RWPE1 (cell line): ENCODE results near the gene ATP5PF.
"Not testable (repeated sequence)": the region's sequence is repeated elsewhere in the genome, so short reads cannot be mapped to it uniquely, and the experiment has no call there.

Source experiments
- CTCF ChIA-PET: fragments of 350-600 bp; sonication (Branson Sonifier 250); formaldehyde crosslinking; extraction: SDS; loops from one replicate; lab custom pipeline; 2021; lab: Yijun Ruan, JAX
- POLR2A ChIA-PET: fragments of 400-600 bp; formaldehyde crosslinking; extraction: SDS; loops from one replicate; lab custom pipeline; 2020; ENCODE audit warnings: antibody characterized with exemption; ENCODE audit not compliant: low non-redundant PET; lab: Yijun Ruan, JAX
- DNase-seq: peaks from one replicate; pipeline ENCODE4 v3.0.0; 2012; ENCODE audit warnings: low spot score
- H3K27ac ChIP-seq: fragments of 450-650 bp; 2 replicates; pipeline ENCODE4 v1.5.1; 2017
- TF ChIP-seq, protein P1 (sequence below): fragments of 450-650 bp; conservative IDR thresholded peaks from 2 replicates; pipeline ENCODE4 v1.5.1; 2017; ENCODE audit warnings: low read depth, mild to moderate bottlenecking

ATP5PF gene

DNA sequence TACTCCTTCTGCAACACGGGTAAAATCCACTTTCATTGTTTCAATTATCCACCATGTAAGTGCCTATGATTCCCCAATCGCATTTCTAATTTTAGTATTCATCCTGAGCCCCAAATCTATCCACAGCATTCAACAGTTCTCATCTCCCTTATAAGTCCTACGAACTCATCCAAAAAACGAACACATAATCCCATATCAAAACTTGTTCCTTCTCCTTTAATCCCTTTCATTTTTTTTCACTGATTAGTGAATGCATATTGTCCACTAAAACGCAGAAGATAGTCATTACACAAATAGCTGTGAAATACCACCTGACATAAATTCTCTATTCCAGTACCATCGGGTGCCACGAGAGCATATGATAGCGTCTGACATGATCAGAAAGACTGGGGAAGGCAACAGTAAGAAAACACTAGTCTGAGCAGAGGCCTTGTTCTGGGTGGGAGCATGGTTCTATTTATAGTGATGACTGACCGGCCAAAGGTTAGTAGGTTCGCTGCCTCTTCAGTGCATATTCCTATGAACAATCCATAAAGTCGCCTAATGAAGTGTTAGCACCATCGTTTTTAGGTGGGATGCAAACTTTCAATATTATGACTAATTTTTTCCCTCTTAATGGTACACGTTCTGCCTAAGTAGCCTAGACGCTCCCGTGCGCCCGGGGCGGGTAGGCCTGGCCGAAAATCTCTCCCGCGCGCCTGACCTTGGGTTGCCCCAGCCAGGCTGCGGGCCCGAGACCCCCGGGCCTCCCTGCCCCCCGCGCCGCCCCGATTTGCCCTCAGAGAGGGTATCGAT, 648 bp downstream of the ATP5PF start:
- ChIA-PET CTCF (interaction anchor here (0.7 kb wide), 1 partner anchor 25 kb away, joined by 4 read pairs; no protein-coding TSS in a partner anchor), POLR2A (interaction anchor here (0.6 kb wide), 1 partner anchor 24 kb away, joined by 3 read pairs; no protein-coding TSS in a partner anchor)
- DNase-seq, result no peak
- H3K27ac ChIP-seq, result peak overlapping the region; percentile 98
- TF ChIP-seq, protein P1, sequence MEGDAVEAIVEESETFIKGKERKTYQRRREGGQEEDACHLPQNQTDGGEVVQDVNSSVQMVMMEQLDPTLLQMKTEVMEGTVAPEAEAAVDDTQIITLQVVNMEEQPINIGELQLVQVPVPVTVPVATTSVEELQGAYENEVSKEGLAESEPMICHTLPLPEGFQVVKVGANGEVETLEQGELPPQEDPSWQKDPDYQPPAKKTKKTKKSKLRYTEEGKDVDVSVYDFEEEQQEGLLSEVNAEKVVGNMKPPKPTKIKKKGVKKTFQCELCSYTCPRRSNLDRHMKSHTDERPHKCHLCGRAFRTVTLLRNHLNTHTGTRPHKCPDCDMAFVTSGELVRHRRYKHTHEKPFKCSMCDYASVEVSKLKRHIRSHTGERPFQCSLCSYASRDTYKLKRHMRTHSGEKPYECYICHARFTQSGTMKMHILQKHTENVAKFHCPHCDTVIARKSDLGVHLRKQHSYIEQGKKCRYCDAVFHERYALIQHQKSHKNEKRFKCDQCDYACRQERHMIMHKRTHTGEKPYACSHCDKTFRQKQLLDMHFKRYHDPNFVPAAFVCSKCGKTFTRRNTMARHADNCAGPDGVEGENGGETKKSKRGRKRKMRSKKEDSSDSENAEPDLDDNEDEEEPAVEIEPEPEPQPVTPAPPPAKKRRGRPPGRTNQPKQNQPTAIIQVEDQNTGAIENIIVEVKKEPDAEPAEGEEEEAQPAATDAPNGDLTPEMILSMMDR, result no peak

DNA sequence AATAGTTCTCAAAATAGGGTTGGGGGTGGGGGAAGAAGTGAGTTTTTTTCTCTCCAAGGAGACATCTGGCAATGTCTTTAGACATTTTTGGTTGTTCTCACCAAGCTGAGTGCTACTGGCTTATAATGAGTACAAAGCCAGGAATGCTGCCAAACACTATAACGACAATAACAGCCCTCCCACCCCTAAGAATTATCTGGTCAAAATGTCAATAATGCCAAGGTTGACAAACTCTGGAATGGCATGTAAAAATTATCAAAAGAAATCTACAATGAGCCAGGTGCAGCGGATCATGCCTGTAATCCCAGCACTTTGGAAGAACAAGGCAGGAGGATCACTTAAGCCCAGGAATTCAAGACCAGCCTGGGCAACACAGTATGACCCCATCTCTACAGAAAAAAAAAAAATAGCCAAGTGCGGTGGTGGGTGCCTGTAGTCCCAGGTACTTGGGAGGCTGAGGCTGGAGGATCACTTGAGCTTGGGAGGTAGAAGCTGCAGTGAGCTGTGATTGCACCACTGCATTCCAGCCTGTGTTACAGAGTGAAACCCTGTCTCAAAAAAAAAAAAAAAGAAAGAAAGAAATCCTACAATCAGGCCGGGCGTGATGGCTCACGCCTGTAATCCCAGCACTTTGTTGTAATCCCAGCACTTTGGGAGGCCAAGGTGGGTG, 2.5 kb downstream of the ATP5PF start:
- ChIA-PET CTCF (no interaction called here), POLR2A (no interaction called here)
- H3K27ac ChIP-seq, result no peak overlapping the region
- TF ChIP-seq, protein P1, result no peak
- no peak for DNase-seq

DNA sequence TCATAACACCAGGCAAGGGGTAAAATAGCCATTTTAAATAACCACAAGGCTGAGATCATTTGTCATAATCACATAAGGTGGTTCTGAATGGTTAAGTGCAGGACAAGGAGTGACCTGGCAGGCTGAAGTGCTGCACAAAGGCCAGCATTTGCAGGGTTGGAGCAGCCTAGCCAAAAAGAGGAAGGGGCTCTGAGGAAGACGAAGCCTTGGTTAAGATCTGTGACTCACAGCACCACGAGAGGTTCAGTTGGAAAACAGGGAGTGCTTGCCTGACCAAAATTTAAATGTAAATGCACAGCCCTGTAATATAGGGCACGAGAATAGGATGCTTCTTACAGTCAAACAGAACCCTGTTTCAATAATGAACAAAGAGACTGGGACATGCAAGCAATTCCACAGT, 12.1 kb downstream of the ATP5PF start:
- no peak overlapping the region for H3K27ac ChIP-seq
- ChIA-PET CTCF (no interaction called here), POLR2A (no interaction called here)
- no peak for DNase-seq
- TF ChIP-seq, protein P1, result no peak

DNA sequence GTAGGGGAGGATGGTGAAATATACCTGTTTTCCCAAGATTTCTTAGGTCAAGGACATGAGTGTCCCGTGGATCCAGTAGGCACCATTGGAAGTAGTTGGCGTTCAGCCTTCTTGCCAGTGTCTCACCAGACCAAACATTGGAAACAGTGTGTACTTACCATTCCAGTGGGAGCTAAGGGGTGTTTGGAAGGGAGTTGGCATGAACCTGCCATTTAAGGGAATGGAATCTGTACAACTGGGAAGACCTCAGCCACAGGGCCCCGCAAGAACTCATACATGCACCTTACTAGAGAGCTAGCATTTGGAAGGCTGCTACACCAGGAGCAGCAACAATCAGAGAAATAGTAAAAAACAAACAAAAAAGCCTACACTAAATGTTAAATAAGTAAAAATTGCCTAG, 12.7 kb downstream of the ATP5PF start:
- TF ChIP-seq, protein P1, result no peak
- CTCF ChIA-PET, result interaction anchor here (0.8 kb wide), 1 partner anchor 14 kb away, joined by 5 read pairs; no protein-coding TSS in a partner anchor
- POLR2A ChIA-PET, result no interaction called here
- DNase-seq, result no peak
- no peak overlapping the region for H3K27ac ChIP-seq

DNA sequence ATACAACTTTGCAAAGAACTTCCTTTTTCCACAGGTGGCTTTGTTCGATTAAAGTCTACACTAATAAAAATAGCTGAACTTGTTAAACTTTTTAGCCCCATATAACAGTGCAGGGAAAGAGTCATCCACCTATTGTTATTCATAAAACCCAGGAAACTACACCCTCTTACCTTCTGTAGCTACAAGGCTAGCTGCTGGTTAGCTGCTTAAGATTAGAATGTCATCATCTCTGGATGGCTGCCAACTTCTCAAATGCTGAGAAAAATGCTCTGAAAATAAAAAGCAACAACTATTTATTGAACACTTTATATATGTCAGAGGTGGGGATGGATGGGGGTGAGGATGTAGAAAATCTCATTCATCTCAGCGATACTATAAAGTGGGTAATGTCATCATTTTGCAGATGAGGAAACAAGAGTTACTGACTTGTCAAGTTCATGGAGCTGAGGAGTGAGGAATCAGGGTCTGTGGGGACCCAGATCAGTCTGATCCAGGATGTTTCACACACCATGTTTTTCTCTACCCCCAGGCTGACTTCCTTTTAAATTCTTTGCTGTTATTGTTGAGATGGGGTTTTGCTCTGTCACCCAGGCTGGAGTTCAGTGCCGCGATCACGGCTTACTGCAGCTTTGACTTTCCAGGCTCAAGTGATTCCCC, 17.1 kb downstream of the ATP5PF start:
- CTCF ChIA-PET, result interaction anchor here (1.6 kb wide), 1 partner anchor 9 kb away, joined by 6 read pairs; no protein-coding TSS in a partner anchor
- POLR2A ChIA-PET, result no interaction called here
- no peak for DNase-seq
- H3K27ac ChIP-seq, result peak overlapping the region; percentile 11; the same call in 1 of the 2 replicates
- TF ChIP-seq, protein P1, result no peak

DNA sequence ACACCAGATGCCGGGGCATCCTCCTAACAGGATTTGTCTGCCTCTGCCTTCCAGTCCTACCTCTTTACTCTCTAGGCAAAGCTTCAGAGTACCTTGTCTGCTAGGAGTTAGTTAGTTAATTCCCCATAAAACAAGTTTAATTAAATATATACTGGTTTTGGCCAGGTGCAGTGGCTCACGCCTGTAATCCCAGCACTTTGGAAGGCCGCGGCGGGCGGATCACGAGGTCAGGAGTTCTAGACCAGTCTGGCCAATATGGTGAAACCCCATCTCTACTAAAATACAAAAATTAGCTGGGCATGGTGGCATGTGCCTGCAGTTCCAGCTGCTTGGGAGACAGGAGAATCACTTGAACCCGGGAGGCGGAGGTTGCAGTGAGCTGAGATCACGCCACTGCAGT, 20.6 kb downstream of the ATP5PF start:
- POLR2A ChIA-PET, CTCF ChIA-PET, DNase-seq, H3K27ac ChIP-seq: not testable (repeated sequence)
